HEK293 (cell line): ENCODE data around the gene INF2.

Experiments used
- EGR2 ChIP-seq: fragments of 450-650 bp; formaldehyde crosslinking; IDR thresholded peaks from 2 replicates; pipeline ENCODE4 v1.5.1; 2016; ENCODE audit warnings: low read depth, missing biosample characterization, missing genetic modification characterization
- KLF10 ChIP-seq: fragments of 450-650 bp; IDR thresholded peaks from 2 replicates; pipeline ENCODE4 v1.5.1; 2018; ENCODE audit warnings: missing biosample characterization, mild to moderate bottlenecking, missing genetic modification characterization
- KLF16 ChIP-seq: fragments of 450-650 bp; formaldehyde crosslinking; IDR thresholded peaks from 2 replicates; pipeline ENCODE4 v1.5.1; 2017; ENCODE audit warnings: missing biosample characterization, missing genetic modification characterization
- PATZ1 ChIP-seq: fragments of 450-650 bp; formaldehyde crosslinking; IDR thresholded peaks from 2 replicates; pipeline ENCODE4 v1.5.1; 2016; ENCODE audit warnings: missing biosample characterization, missing genetic modification characterization
- TRIM28 ChIP-seq: IDR thresholded peaks from 2 replicates; pipeline ENCODE4 v1.6.1; 2011; ENCODE audit warnings: low read length, control low read depth, borderline replicate concordance
- TSHZ1 ChIP-seq: fragments of 450-650 bp; formaldehyde crosslinking; IDR thresholded peaks from 2 replicates; pipeline ENCODE4 v1.5.1; 2016; ENCODE audit warnings: missing biosample characterization, missing genetic modification characterization, borderline replicate concordance
- ZBTB10 ChIP-seq: fragments of 450-650 bp; formaldehyde crosslinking; IDR thresholded peaks from 2 replicates; pipeline ENCODE4 v1.5.1; 2016; ENCODE audit warnings: missing biosample characterization, missing genetic modification characterization
- ZBTB11 ChIP-seq: fragments of 450-650 bp; formaldehyde crosslinking; conservative IDR thresholded peaks from 2 replicates; pipeline ENCODE4 v1.5.1; 2016; ENCODE audit warnings: low read depth, missing biosample characterization, missing genetic modification characterization
- ZBTB48 ChIP-seq: fragments of 450-650 bp; formaldehyde crosslinking; IDR thresholded peaks from 2 replicates; pipeline ENCODE4 v1.5.1; 2016; ENCODE audit warnings: missing biosample characterization, missing genetic modification characterization
- ZBTB8A ChIP-seq: fragments of 450-650 bp; formaldehyde crosslinking; IDR thresholded peaks from 2 replicates; pipeline ENCODE4 v1.5.1; 2016; ENCODE audit warnings: missing biosample characterization, missing genetic modification characterization
- ZEB2 ChIP-seq: fragments of 450-650 bp; formaldehyde crosslinking; IDR thresholded peaks from 2 replicates; pipeline ENCODE4 v1.5.1; 2016; ENCODE audit warnings: missing biosample characterization, missing genetic modification characterization
- ZNF175 ChIP-seq: fragments of 450-650 bp; formaldehyde crosslinking; IDR thresholded peaks from 2 replicates; pipeline ENCODE4 v1.5.1; 2016; ENCODE audit warnings: missing biosample characterization, missing genetic modification characterization
- ZNF248 ChIP-seq: fragments of 450-650 bp; formaldehyde crosslinking; IDR thresholded peaks from 2 replicates; pipeline ENCODE4 v1.5.1; 2017; ENCODE audit warnings: missing biosample characterization, missing genetic modification characterization
- ZNF423 ChIP-seq: fragments of 450-650 bp; formaldehyde crosslinking; IDR thresholded peaks from 2 replicates; pipeline ENCODE4 v1.5.1; 2016; ENCODE audit warnings: missing biosample characterization, missing genetic modification characterization
- ZNF639 ChIP-seq: fragments of 450-650 bp; formaldehyde crosslinking; IDR thresholded peaks from 2 replicates; pipeline ENCODE4 v1.5.1; 2016; ENCODE audit warnings: missing biosample characterization, missing genetic modification characterization
- ZNF645 ChIP-seq: fragments of 450-650 bp; formaldehyde crosslinking; IDR thresholded peaks from 2 replicates; pipeline ENCODE4; 2016; ENCODE audit warnings: missing biosample characterization, missing genetic modification characterization
- ZNF692 ChIP-seq: fragments of 450-650 bp; formaldehyde crosslinking; IDR thresholded peaks from 2 replicates; pipeline ENCODE4 v1.5.1; 2016; ENCODE audit warnings: missing biosample characterization, missing genetic modification characterization
- ZNF776 ChIP-seq: fragments of 450-650 bp; formaldehyde crosslinking; IDR thresholded peaks from 2 replicates; pipeline ENCODE4 v1.5.0; 2017; ENCODE audit warnings: missing biosample characterization, missing genetic modification characterization, borderline replicate concordance
- ZSCAN5A ChIP-seq: fragments of 450-650 bp; formaldehyde crosslinking; IDR thresholded peaks from 2 replicates; pipeline ENCODE4 v1.5.1; 2016; ENCODE audit warnings: missing biosample characterization, missing genetic modification characterization
- ZXDB ChIP-seq: fragments of 450-650 bp; formaldehyde crosslinking; IDR thresholded peaks from 2 replicates; pipeline ENCODE4 v1.5.1; 2016; ENCODE audit warnings: missing biosample characterization, missing genetic modification characterization

Gene INF2

GRCh38 chr14:104677512-104678332, 11.7 kb upstream of the INF2 start (continued):
- peak; percentile 37; the same call in 1 of the 2 replicates for TF ChIP-seq ZBTB11 (tag by site-specific recombination)
- TF ChIP-seq TRIM28 = 0 out of 2 replicates have a peak, but pooled peaks have one; percentile 20
- no peak for TF ChIP-seq ZNF645 (tag by site-specific recombination)
- TF ChIP-seq EGR2 = peak; percentile 95
- TF ChIP-seq TSHZ1 (tag by site-specific recombination) = 0 out of 2 replicates have a peak, but pooled peaks have one; percentile 53
- TF ChIP-seq ZNF639 (tag by site-specific recombination) = no peak
- peak; percentile 95 for TF ChIP-seq ZEB2 (tag by site-specific recombination)
- TF ChIP-seq ZNF248 (tag by site-specific recombination) = no peak
- peak; percentile 83 for TF ChIP-seq ZBTB10
- peak; percentile 74 for TF ChIP-seq ZSCAN5A (tag by site-specific recombination)
- no peak for TF ChIP-seq ZNF175 (tag by site-specific recombination)
- TF ChIP-seq ZNF423 (tag by site-specific recombination) = no peak
- peak; percentile 58 for TF ChIP-seq KLF10 (tag by site-specific recombination)
- TF ChIP-seq ZXDB (tag by site-specific recombination) = peak; percentile 91
- TF ChIP-seq ZBTB48 = peak; percentile 96
- peak; percentile 90 for TF ChIP-seq ZNF692 (tag by site-specific recombination)
- 0 out of 2 replicates have a peak, but pooled peaks have one; percentile 56 for TF ChIP-seq KLF16 (tag by site-specific recombination)
- peak; percentile 94 for TF ChIP-seq ZBTB8A (tag by site-specific recombination)
- no peak for TF ChIP-seq ZNF776 (tag by site-specific recombination)
- peak; percentile 99 for TF ChIP-seq PATZ1
